Right ventricle myocardium inferior (tissue), 1 donor: ENCODE results near the gene HIPK2. TPM values are rescaled to one million over a fixed set of nuclear protein-coding genes. Genes with fewer than 3 reads are reported as not detected.

Experiments used
- ATAC-seq: fragments of 200-7000 bp; cut with Tn5 transposase; one replicate; pipeline ENCODE4 v1.9.1; 2020; ENCODE audit warnings: mild to moderate bottlenecking, moderate library complexity
- DNase-seq: peaks from one replicate; pipeline ENCODE4 v3.0.0; 2021; ENCODE audit errors: missing footprints
- intact Hi-C: fragments of 100-400 bp; cut with DNase I; formaldehyde crosslinking; loops from one replicate; pipeline ENCODE4 v1.11.0; 2022
- total RNA-seq: library from RNA; stranded (reverse); fragmentation: NEBNext Ultra II Directional; extraction: Animal tissue kit (Norgen Biotek cat#: 25700); gene quantifications from one replicate; pipeline ENCODE4 v1.2.1, GENCODE V29; 2021
- donor health status: DM: no; HTN: yes; CAD: no; lungs with severe emphysema.

Gene HIPK2
- total RNA-seq, 1 donor from 2014 or later, result 97.8 TPM

GRCh38 chr7:139525750-139526149 is 252.0 kb downstream of the HIPK2 start:
- intact Hi-C loops, result no loop called here
- ATAC-seq, result no peak
- DNase-seq, result no peak

GRCh38 chr7:139525239-139525638 is 252.6 kb downstream of the HIPK2 start:
- intact Hi-C loops, result no loop called here
- ATAC-seq, result no peak
- no peak for DNase-seq

GRCh38 chr7:139523968-139524815 is 253.6 kb downstream of the HIPK2 start:
- intact Hi-C loops, result no loop called here
- ATAC-seq (no peak), DNase-seq (no peak)

DNA sequence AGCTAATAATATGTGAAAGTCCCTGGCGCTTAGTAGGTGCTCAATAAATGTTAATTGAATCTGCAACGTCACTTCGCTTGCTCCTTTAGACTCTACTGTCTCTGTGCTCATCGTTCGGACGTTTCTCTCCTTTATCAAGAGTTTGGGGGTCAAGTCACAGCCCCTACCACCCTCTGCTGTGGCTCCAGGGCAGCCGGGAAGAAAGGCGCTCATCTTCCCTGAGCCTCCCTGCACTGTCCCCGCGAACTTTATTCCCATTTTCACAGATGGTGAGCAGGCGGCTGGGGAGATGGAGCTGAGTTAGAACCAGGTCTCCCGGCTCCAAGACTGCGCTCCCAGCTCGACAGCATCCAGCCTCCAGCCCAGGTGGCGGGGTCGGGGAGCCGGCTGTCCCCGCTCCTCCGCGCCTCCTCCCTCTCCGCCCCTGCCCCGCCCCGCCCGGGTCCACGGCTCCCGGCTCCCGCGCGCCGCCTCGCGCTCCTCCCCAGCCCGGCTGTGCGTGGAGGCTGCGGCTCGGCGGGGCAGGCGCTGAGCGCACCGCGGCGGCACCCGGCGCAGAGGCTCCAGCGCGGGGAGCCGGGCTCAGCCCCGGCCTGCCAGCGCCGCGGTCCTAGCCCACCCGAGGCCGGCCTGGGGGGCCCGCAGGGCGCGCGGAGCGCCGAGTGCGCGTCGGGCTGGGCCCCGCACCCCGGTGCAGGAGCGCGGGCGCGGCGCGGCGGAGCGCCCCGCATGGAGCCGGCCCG is 254.4 kb downstream of the HIPK2 start, which contains the start of gene CLEC2L:
CLEC2L (plus strand) TSS at position 487 of the 743 bp plus-strand sequence; CDS start at position 730, 243 bp downstream.
- ATAC-seq (peak; percentile 56), DNase-seq (no peak)
- intact Hi-C loops, result no loop called here

- intact Hi-C loops, result no loop called here
- ATAC-seq (no peak), DNase-seq (no peak)
Measured at GRCh38 chr7:139522830-139523198, 255.0 kb downstream of the HIPK2 start.

- no peak for DNase-seq
- no peak for ATAC-seq
- intact Hi-C loops, result no loop called here
Measured at GRCh38 chr7:139521439-139521838, 256.4 kb downstream of the HIPK2 start.

DNA sequence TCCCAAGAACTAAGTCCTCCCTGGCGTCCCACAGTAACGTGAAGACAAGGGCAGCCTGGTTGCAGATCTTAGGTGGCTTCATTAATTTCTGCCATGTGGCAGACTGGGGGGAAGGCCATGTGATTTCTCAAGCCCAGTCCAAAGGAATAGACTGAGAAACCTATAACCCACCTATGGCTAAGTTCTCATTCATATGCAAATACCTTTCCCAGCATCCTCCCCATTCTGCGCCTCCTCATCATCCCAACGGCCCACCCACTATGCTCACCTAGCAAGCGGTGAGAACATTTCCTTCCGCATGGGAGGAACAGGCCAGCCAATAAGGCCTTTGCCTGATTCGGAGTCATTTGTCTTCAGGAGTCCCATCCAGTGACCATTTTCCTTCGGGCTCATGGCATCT is 262.5 kb downstream of the HIPK2 start:
- intact Hi-C loops, result no loop called here
- ATAC-seq (no peak), DNase-seq (no peak)

Other genes with a start within 250 kb of the HIPK2 start
- gene TBXAS1, start 51.3 kb upstream of the HIPK2 start, total RNA-seq, result 6.0 TPM